GM12878 (cell line): ENCODE results near the gene GFRA3.

ENCODE experiments used
- LARP7 ChIP-seq: fragments of 450-650 bp; IDR thresholded peaks from 2 replicates; pipeline ENCODE4 v1.6.1; 2017; ENCODE audit warnings: mild to moderate bottlenecking
- PKNOX1 ChIP-seq: fragments of 450-650 bp; IDR thresholded peaks from 2 replicates; pipeline ENCODE4 v1.6.1; 2016; ENCODE audit warnings: mild to moderate bottlenecking
- REST ChIP-seq: IDR thresholded peaks from 2 replicates; pipeline ENCODE4 v1.6.1; 2012; ENCODE audit warnings: mild to moderate bottlenecking, low read depth, low read length
- YY1 ChIP-seq: IDR thresholded peaks from 2 replicates; pipeline ENCODE4 v1.6.1; 2011; ENCODE audit warnings: low read depth, mild to moderate bottlenecking, low read length
- ZNF274 ChIP-seq: IDR thresholded peaks from one replicate; pipeline ENCODE4 v1.8.0; 2011; ENCODE audit not compliant: insufficient read length, insufficient read depth
- ZSCAN29 ChIP-seq: fragments of 450-650 bp; IDR thresholded peaks from 2 replicates; pipeline ENCODE4 v1.6.1; 2017; ENCODE audit warnings: mild to moderate bottlenecking, moderate library complexity

GRCh38 chr5:138243794-138244193 is 30.6 kb downstream of the GFRA3 start:
- TF ChIP-seq ZNF274 (no peak), LARP7 (no peak), PKNOX1 (no peak), ZSCAN29 (no peak), REST (no peak), YY1 (no peak)
